Measurements from ENCODE around the gene FBXO17.

DNA sequence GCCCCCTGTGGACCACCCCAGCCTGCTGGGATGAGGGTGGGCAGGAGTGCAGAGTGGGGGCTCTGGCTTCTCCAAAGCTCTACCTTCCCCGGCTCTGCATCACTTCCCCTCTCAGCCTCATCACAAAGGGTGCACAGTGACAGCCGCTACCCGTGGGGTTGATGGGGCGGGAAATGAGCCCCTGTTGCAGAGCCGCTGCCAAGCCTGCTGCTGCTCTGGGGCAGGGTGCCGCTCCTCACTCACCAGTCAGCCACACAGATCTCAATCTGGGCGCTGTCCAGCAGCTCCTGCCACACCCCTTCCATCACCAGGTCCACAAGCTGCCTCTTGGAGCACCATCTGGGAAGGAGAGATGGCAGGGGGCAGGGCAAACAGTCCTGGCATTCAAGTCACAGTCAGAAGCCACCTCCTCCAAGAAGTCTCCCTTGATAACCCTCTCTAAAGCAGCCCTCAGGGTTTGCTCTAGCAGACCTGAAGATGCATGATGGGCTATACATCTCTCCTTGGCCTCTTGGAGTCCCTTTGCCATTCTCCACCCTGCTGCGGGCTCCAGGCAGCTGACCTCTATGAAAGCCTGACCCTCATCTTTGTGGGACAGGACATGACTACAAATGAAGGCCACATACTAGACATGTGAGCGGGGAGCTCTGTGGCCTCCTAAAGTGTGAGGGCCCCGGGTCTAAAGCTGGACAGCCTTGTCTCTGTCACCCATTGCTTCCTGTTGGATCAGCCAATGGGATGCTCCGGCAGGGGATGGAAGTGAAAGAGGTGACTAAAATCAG is 29.1 kb downstream of the FBXO17 start:
- TF ChIP-seq EZH2 (IDR thresholded peaks at IDR 0.05; ENCODE audit: insufficient read depth, poor library complexity, severe bottlenecking) (no peak), EZH2phosphoT487 (IDR thresholded peaks at IDR 0.05; ENCODE audit: insufficient read depth, low read depth) (no peak)

Measured in GM23248 (cell line).